Breast epithelium (tissue), 3 donors: Measurements from ENCODE around the gene LCLAT1.

Experiments used
- CTCF ChIP-seq, 3 donors: fragments of 450-650 bp; IDR thresholded peaks; one replicate each; pipeline ENCODE4 v1.5.1; 2016 to 2017; ENCODE audit warnings: antibody characterized with exemption in 3 of 3, mild to moderate bottlenecking in 3 of 3, moderate library complexity in 3 of 3
- POLR2A ChIP-seq: fragments of 450-650 bp; IDR thresholded peaks from one replicate; pipeline ENCODE4 v1.6.1; 2016; ENCODE audit warnings: antibody characterized with exemption, mild to moderate bottlenecking, moderate library complexity
- POLR2AphosphoS5 ChIP-seq, 3 donors: sonication (generic); formaldehyde crosslinking; IDR thresholded peaks; one replicate each; pipeline ENCODE4 v1.6.1; 2017; ENCODE audit warnings: antibody characterized with exemption in 3 of 3

- TF ChIP-seq CTCF (IDR thresholded peaks at IDR 0.05) (no peak), POLR2A (no peak), POLR2AphosphoS5 (IDR thresholded peaks at IDR 0.05) (no peak)
Measured at GRCh38 chr2:30408961-30409387, 38.1 kb upstream of the LCLAT1 start.
